ENCODE measurements around the gene POPDC2.
"Not testable (repeated sequence)": the region's sequence is repeated elsewhere in the genome, so short reads cannot be mapped to it uniquely, and the experiment has no call there.

The POPDC2 gene, protein sequence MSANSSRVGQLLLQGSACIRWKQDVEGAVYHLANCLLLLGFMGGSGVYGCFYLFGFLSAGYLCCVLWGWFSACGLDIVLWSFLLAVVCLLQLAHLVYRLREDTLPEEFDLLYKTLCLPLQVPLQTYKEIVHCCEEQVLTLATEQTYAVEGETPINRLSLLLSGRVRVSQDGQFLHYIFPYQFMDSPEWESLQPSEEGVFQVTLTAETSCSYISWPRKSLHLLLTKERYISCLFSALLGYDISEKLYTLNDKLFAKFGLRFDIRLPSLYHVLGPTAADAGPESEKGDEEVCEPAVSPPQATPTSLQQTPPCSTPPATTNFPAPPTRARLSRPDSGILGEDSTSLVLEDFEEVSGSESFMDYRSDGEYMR

DNA sequence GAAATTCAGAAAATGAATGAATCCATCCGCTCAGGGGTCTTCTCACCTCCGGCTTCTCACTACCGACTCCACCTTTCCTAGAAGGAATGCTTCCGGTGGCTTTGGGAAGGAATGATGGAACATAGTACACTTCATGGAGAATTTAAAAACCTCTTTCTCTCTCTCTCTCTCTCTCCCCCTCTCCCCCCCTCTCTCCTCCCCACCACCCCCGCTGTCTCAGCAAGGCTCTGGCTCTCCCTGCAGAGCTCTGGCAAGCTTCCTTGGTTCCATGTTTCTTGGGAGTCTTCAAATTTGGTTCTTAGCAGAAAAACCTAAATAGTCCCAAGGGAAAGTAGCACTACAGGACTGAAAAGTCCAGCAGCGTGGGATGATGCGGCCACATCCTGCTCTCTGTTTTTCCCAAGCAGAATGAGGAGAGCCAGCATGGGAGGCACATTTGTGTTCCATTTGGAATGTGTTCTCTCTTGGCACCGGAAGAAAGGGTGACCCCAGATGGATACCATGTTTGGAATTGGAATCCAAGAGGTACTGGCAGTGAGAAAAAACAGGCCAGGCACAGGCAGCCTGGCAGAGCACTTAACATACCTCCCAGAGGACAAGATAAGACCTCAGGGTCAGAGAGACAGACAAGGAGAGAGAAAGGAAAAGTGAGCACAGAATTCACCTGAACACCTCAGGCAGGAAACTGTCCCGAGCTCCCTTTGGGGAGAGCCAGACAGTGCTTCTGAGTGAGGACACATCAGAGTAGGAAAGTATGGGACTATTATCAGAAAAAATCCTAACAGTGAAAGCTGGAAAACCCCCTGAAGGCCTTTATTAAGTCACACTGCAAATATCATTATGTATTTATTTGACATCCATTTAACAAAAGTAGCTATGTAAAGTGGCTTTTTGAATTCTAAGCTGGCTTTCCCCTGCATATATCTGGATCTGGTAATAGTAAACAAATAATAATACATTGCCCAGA lies at the start of gene POPDC2:
POPDC2 (minus strand) TSS at position 116 of the 967 bp plus-strand sequence. CDS start 166 bp downstream, outside the sequence.
- no peak for DNase-seq (ENCODE audit: low read depth, low spot score)

DNA sequence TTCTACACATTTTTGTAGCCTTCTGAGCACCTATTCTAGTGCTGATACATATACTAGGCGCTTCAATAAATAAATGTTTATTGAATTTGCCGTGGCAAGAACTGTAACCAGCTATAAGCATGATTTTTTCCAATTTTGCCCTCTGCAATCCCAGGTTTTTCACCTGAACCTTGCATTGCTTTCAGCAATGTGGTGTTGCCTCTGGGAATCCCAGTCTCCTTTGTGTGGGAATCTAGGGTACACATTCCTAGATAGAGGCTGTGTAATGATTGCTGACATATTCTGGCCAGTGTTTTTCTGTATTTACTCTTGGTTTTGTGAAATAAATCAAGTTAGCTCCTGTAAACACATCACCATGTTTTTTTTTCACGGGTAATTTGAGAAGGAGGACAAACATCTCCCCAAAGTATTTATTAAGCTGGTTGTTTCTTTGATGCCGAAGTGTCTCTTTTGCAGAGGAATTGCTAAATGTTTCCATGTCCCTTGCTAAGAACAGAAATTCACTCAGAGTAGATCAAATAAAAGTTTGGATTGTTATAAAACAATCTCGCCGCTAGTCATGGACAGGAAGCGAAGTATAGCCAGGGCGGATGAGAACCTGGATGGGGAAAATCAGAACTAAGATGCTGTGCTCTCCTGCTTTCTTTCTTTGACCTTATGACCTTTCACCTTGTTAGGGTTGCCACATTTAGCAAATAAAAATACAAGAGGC lies 43.6 kb upstream of the POPDC2 start:
- DNase-seq (ENCODE audit: low read depth, low spot score) = no peak

DNA sequence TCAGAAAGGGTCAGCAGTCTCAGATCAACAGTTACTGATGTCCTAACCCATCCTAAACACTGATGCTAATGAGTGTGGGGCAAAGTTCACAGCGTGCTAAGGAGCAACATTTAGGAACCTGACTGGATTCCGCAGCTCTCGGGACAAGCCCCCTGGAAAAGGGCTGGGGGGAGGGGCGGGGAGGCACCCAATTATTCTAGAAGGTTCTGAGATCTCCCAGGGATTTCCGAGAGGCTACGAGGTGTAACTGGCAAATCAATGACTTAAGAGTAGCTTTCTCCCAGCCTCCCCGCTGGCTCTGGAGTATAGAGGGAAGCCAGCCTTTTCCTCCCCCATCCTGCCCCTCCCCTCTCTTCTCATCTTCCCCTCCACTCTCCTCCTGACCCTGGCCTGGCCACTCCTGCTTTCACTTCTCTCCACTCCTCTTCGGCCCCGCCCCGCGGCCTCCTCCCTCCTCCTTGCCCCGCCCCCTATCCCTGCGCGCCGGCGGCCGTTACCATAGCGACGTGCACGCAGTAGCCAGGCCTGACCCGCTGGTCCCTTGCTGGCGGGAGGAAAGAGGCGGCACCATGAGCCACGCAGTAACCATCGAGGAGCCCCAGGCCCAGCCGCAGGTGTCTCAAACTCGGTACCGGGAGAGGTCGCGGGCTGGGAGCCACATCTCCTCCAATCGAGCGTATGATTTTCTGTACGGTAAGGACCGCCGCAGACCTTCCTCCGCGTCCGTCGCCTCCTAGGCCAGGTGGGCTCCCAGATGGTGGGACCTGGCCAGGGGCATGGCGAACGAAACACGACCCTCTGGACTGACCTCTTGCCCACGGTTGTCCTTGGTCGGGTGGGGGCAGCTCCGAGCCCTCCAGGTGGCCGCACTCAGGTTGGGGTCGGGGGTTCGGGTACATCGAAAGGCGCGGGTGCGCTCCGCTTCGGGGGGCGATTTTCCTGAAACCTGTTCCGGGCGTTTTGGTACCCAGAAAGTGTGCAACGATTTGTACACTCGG lies 42.4 kb upstream of the POPDC2 start, which contains the start of gene CFAP91:
CFAP91 (plus strand) TSS at position 493 of the 998 bp plus-strand sequence; CDS start at position 570, 77 bp downstream.
- DNase-seq (ENCODE audit: low read depth, low spot score) = peak; percentile 60

DNA sequence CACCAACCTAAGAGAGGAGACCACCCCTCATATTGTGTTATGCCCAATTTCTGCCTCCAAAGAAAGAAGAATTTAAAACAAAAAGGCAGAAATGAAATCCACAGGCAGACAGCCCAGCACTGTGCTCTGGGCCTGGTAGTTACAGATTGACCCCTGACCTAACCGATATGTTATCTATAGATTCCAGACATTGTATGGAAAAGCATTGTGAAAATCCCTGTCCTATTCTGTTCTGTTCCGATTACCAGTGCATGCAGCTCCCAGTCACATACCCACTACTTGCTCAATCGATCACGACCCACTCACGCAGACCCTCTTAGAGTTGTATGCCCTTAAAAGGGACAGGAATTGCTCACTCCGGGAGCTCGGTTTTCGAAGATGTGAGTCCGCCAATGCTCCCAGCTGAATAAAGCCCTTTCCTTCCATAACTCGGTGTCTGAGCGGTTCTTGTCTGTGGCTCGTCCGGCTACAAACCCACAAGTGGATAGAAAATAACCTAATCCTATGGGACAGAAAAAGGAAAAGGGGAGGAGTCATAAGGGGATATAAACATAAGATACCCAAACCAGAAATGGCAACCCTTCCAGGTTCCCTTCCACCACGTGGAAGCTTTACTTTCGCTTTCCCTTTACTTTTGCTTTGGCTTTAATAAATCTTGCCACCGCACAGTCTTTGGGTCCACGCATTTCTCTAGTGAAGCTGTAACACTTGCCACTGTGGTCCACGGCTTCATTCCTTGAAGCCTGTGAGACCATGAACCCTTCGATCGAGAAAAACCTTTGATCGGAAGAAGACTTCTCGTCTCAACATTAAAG lies 40.7 kb upstream of the POPDC2 start:
- no peak for DNase-seq (ENCODE audit: low read depth, low spot score)

DNA sequence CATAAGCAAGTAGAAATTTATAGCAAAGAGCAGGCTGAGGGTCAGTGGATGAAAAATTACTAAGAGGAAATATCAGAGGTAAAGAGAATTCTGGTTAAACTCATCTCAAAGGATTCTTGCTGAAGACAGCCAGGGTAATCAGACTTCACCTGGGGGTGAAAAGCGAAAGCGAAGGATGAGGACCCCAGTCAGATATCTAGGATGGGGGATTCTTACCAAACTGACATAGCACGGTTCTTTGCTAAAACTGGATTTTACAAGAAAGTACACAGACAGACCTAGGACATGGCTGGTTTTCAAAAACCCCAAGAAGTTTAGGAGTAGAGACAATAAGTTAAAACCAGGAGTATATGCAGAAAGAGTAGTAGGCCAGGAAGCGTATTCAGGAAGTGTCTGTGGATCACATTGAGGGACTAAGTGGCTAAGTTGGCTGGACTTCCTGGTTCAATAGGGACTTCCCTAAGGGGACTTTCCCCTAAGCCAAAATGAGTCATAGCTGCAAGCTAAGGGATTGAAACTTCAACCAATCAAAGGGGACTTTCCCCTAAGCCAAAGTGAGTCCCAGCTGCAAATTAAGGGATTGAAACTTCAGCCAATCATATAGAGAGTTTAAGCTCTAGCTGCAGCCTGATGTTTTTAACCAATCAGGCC lies 40.0 kb upstream of the POPDC2 start:
- peak; percentile 5 for DNase-seq (ENCODE audit: low read depth, low spot score)

DNA sequence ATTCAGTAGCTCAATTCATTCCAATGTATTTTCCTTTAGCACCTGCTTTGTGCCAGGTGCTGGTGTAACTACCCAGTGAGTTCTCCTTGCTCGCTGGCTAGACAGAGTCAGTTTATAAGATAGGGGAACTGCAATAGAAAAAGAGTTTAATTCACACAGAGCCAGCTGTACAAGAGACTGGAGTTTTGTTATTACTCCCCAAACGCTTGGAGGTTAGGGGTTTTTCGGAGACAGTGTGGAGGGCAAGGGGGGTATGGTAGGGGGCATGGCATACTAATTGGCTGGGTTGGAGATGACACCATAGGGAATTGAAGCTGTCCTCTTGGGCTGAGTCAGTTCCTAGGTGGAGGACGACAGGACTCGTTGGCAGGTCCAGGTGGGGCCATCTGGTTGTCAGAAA lies 37.0 kb upstream of the POPDC2 start:
- DNase-seq (ENCODE audit: low read depth, low spot score) = no peak

DNA sequence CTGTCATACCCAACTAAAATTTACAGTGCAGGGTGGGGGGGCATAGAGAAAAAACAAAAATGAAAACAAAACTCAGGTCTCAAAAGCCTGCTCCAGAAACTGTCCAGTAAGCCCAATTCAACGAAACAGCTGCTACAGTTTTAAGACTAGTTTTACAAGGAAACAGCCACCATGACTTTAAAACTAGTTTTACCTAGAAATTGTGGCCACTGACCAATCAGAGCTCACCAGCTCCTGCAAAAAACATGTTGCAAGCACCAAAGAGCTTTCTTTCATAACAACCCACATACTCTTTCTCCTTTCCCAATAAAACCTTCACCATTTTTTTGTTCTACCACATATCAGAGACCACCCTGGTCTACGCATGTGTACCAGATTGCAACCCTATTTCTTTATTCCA lies 35.1 kb upstream of the POPDC2 start:
- DNase-seq (ENCODE audit: low read depth, low spot score) = no peak

DNA sequence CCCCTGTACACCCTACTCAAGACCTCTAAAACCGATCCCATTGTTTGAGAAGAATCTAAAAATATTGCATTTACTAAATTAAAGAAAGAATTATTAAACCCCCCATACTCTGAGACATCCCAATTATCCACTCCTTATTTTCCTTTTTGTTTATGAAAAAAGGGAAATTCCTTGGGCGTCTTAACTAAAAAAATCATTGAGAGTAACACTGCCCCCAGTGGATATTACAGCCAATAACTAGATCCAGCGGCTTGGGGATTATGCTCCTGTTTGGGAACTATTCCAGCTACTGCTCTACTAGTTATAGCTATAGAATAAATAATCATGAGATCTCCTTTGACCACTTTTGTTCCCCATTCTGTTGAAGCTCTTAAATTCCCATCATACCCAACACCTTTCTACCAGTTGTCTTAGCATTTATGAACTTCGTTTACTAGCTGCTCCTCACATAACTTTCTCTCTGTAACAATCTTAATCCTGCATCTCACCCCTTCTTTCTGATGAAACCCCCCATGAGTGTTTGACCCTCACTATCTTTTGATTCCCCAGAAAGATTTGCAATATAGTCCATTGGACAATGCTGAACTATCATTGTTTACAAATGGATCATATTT lies 29.8 kb upstream of the POPDC2 start:
- DNase-seq (ENCODE audit: low read depth, low spot score) = no peak

DNA sequence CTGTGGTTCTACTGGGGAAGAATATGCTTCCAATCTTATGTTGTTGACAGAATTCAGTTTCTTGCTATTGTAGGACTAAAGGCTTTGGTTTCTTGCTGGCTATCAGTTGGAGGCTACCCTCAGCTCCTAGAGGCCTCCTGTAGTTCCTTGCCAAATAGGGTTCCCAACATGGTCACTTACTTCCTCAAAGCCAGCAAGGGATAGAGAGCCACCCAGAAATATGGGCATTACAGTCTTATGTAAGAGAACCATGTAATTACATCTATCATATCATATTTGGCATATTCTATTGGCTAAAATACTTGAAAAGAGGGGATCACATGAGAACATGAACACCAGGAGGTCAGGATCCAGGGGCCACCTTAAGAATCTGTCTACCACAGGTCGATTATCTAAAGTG lies 23.0 kb upstream of the POPDC2 start:
- DNase-seq (ENCODE audit: low read depth, low spot score) = no peak

DNA sequence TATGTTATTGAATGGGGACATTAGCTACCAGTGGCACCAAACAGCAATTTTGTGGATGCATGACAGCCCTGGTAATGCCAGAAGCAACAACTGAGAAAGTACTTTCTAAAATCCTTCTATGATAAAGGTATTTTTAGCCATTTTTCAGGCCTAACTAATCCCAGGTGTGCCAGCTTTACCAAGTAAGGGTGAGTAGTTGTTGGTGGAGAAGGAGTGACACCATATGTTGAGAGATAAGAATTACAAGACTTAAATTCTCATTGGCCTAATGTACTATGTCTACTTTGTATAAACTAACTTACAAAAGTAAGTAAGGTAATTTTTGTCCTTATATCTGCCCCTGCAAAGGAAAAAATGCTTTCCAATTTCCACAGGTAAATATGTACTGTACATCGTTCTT lies 20.9 kb upstream of the POPDC2 start:
- DNase-seq (ENCODE audit: low read depth, low spot score) = no peak

DNA sequence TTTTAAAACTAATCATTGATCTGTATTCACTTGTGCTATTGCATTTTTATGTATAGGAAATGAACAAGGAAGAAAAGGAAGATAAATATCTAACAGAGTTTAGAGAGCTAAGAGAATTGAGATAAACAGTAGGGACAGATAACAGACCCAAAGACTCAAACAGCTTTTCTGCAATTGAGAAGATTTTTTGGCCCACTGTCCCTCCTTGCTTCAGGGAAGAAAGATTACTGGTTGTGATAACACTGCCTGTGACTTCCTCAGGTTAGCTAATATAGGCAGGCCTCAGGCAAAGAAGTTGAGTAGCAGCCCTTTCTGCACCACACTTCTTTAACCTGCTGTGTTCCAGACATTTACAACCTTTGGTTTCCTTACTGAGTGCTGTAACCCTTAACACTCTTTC lies 19.5 kb upstream of the POPDC2 start:
- no peak for DNase-seq (ENCODE audit: low read depth, low spot score)

DNA sequence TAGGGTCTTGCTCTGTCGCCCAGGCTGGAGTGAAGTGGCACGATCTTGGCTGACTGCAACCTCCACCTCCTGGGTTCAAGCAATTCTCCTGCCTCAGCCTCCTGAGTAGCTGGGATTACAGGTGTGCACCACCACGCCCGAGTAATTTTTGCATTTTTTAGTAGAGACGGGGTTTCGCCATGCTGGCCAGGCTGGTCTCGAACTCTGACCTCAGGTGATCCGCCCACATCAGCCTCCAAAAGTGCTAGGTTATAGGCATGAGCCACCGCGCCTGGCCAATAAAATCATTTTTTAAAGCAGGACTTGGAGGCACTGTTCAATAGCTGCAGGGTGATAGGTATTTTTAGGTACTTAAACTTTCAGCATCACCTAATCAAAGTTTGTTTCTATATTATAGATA lies 17.8 kb upstream of the POPDC2 start:
- not testable (repeated sequence) for DNase-seq (ENCODE audit: low read depth, low spot score)

DNA sequence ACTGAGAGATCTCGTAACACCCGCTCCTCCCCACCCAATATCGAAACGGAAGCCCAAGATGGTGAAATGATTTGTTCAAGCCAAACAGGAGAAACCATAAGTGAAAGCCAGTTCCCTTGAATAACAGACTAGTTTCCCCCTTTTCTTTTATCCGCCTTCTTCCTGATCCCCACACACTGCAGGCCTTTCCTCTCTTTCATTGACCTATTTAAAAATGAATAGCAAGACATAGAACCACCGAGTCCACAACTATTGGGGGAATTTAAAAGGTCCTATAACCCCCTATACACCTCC lies 17.2 kb upstream of the POPDC2 start:
- DNase-seq (ENCODE audit: low read depth, low spot score) = no peak

DNA sequence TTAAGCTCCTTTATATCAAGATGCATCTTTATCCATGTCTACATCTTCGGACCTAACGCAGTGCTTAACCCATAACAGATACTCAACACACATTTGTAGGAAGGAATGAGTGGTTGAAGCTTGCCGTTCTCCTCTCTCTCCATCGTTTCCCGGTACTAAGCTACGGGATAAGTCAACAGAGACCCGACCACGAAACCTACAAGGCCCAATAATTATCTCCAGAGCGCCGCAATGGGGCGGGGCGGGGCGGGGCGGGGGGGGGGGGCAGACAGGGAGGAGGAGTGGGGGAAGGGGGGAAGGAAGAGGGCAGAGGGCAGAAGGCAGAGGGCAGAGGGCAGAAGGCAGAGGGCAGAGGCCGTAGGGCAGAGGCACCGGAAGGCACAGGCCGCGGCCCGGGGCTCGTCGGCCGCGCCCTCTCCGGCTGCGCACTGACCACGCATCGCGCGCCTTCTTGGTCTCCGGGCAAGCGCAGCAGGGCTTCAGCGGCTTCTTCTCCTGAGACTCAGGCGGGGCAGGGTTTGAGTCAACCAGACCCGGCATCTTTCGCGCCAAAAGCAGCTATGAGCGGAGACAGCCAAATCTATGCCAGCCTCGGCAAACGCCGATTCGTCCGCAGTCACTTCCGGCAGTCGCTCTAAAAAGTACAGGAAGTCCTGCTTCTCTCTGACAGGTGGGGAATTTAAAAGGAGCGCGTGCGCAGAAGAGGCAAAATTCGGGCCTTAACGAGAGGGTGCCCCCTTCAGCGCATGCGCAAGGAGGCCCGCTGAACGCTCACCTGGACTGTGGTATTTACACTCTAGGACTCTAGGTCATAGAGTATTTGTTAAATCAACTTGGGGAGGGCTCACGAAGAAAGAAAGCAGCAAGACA lies 16.6 kb upstream of the POPDC2 start, which contains the start of gene COX17:
COX17 (minus strand) TSS at position 636 of the 870 bp plus-strand sequence; CDS start at position 540, 96 bp downstream.
- DNase-seq (ENCODE audit: low read depth, low spot score) = peak; percentile 94

DNA sequence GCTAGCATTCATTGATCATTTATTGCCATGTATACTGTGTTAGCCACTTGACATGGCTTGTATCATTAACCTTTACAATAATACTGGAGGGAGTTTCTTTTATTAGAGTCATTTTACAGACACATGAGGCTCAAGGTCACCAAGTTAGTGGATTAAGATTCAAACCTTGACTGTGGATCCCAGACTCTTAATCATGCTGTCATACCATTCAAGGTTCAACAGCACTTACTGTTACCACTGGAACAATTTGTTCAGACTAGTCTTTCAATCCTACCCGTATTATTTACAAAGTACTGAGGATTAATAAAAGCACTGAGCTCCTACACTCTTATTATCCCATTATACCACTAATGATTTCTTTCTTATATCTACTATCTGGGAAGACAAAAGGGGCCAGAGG lies 15.6 kb upstream of the POPDC2 start:
- DNase-seq (ENCODE audit: low read depth, low spot score) = no peak

DNA sequence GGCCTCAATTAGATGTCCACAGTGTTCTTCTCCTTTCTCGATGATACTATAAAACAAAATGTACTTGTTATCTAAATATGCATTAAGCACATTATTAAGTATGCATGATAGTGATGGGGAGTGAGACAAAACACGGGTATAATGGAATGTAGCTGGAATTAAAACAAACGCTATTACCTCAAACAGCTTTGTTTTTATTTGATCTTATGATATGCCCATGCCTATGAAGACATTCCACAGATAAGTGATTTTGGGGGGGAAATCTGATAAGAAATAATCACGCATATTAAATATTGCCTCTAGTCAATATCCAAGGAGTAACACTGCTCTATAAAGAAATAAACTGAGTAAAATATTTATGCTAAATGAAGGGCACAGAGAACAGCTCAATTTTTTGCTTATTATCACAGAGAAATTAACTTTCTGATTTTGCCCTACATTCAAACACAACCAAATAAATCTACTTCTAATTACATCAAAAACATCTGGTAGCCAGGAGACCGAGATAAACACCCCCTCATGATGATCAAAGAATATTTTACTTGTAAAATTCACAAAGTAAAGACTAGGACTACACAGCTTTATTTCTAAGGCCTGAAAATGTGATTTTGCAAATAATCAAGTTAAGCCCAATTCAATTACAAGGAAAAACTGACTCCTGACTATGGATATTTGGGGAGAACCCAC lies 14.9 kb upstream of the POPDC2 start:
- no peak for DNase-seq (ENCODE audit: low read depth, low spot score)

DNA sequence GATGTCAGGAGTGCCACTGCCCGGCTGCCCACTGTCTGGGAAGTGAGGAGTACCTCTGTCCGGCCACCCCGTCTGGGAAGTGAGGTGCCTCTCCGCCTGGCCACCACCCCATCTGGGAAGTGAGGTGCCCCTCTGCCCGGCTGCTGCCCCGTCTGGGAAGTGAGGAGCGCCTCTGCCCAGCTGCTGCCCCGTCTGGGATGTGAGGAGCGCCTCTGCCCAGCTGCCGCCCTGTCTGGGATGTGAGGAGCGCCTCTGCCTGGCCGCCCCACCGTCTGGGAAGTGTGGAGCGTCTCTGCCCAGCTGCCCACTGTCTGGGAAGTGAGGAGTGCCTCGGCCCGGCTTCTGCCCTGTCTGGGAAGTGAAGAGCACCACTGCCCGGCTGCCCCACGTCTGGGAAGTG lies 13.5 kb upstream of the POPDC2 start:
- DNase-seq (ENCODE audit: low read depth, low spot score) = no peak

Measured in activated CD4-positive, CD25-positive, alpha-beta regulatory T cell treated with anti-CD3 and anti-CD28 coated beads, Interleukin-2, amount 50 U/mL, for 16 hours (primary cell).